ENCODE measurements around the gene MAGEB17.

DNA sequence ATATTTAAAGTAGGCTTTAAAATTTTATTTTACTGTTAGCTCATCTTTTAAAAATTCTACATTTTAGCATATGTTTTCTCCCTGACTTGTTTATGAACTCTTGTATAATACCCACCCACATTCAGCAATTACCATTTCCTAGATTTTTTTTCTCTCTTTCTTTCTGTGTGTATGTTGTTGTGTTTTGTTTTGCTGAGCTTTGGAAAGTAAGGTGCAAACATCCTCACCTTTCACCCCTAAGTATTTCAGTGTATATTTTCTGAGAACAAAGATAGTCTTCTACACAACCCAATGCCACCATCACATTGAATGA lies 25.1 kb upstream of the MAGEB17 start:
- TF ChIP-seq POLR2A (IDR thresholded peaks at IDR 0.05; ENCODE audit: low read length) (no peak), GATA1 (IDR thresholded peaks at IDR 0.05; ENCODE audit: low read depth, low read length) (no peak)

All from erythroblast (primary cell).